Breast epithelium (tissue), 4 donors: ENCODE data around the gene ATG3. TPM values are rescaled to one million over a fixed set of nuclear protein-coding genes. Genes with fewer than 3 reads are reported as not detected.

Experiments
- DNase-seq, 2 donors: peaks; one replicate each; pipeline ENCODE4 v3.0.0-alpha.2; 2019; ENCODE audit warnings: low spot score in 2 of 2
- H3K27ac ChIP-seq, 2 donors: fragments of 200-600 bp; sonication (generic) in 1 of 2; one replicate each; pipeline ENCODE4 v1.5.1; 2016 to 2019; ENCODE audit warnings: mild to moderate bottlenecking in 1 of 2
- H3K27me3 ChIP-seq, 2 donors: fragments of 200-600 bp; sonication (generic) in 1 of 2; one replicate each; pipeline versions ENCODE4 v1.5.1 to v1.6.0; 2017 to 2019; ENCODE audit warnings: control low read depth in 1 of 2, mild to moderate bottlenecking in 1 of 2
- H3K36me3 ChIP-seq: fragments of 200-600 bp; one replicate; pipeline ENCODE4 v1.5.1; 2019
- H3K4me1 ChIP-seq, 2 donors: fragments of 200-600 bp; sonication (generic); one replicate each; pipeline ENCODE4 v1.5.1; 2016 to 2019; ENCODE audit warnings: control low read depth in 1 of 2
- H3K4me3 ChIP-seq, 3 donors: fragments of 200-600 bp; sonication (generic); 1 replicate in 2 of 3; 2 replicates in 1 of 3; pipeline ENCODE4 v1.5.1; 2016 to 2019; ENCODE audit warnings: mild to moderate bottlenecking in 3 of 3, moderate library complexity in 2 of 3
- H3K9me3 ChIP-seq, 2 donors: fragments of 200-600 bp; sonication (generic) in 1 of 2; one replicate each; pipeline ENCODE4 v1.5.1; 2016 to 2019; ENCODE audit warnings: control low read depth in 1 of 2
- POLR2A ChIP-seq: fragments of 450-650 bp; IDR thresholded peaks from one replicate; pipeline ENCODE4 v1.6.1; 2016; ENCODE audit warnings: antibody characterized with exemption, mild to moderate bottlenecking, moderate library complexity
- POLR2AphosphoS5 ChIP-seq, 3 donors: sonication (generic); formaldehyde crosslinking; IDR thresholded peaks; one replicate each; pipeline ENCODE4 v1.6.1; 2017; ENCODE audit warnings: antibody characterized with exemption in 3 of 3
- intact Hi-C: fragments of 100-400 bp; cut with DNase I; formaldehyde crosslinking; loops from one replicate; pipeline ENCODE4 v1.15.1; 2023; ENCODE audit warnings: low total_unique reads
- total RNA-seq, 3 donors: library from RNA; depleted of rRNA; stranded (reverse); fragments of >200 nt; gene quantifications; one replicate each; pipeline ENCODE4 v1.1.0, GENCODE V29; 2016
- TF ChIP-seq, protein P1 (sequence below), 3 donors: fragments of 450-650 bp; IDR thresholded peaks; one replicate each; pipeline ENCODE4 v1.5.1; 2016 to 2017; ENCODE audit warnings: antibody characterized with exemption in 3 of 3, mild to moderate bottlenecking in 3 of 3, moderate library complexity in 3 of 3

The ATG3 gene
- total RNA-seq, 3 donors from 2014 or later, result 62.6 to 97.9 (median 68.2) TPM

DNA sequence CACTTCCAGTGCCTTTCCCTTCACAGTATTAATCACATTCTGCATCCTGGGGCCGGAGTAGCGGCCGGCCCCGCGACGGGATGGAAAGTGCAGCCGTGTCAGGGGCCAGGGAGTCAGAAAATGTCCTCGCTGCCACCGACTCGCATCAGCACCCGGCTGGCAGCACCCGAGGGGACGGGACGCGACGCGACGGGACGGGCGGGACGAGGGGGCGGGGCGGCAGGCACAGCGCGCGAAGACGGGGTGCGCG is 353 bp downstream of the ATG3 start:
- DNase-seq, result no peak
- Histone ChIP-seq H3K4me3 (peak overlapping the region; percentile 83 to 94 (median 94)), H3K36me3 (no peaks in the 10 kb centered on the region), H3K9me3 (no peaks in the 10 kb centered on the region), H3K4me1 (peaks cover 0 to 14% of the 10 kb centered on the region in 2 donors), H3K27ac (peak overlapping the region; percentile 94 to 98), H3K27me3 (no peaks in the 10 kb centered on the region)
- TF ChIP-seq, protein P1, sequence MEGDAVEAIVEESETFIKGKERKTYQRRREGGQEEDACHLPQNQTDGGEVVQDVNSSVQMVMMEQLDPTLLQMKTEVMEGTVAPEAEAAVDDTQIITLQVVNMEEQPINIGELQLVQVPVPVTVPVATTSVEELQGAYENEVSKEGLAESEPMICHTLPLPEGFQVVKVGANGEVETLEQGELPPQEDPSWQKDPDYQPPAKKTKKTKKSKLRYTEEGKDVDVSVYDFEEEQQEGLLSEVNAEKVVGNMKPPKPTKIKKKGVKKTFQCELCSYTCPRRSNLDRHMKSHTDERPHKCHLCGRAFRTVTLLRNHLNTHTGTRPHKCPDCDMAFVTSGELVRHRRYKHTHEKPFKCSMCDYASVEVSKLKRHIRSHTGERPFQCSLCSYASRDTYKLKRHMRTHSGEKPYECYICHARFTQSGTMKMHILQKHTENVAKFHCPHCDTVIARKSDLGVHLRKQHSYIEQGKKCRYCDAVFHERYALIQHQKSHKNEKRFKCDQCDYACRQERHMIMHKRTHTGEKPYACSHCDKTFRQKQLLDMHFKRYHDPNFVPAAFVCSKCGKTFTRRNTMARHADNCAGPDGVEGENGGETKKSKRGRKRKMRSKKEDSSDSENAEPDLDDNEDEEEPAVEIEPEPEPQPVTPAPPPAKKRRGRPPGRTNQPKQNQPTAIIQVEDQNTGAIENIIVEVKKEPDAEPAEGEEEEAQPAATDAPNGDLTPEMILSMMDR (IDR thresholded peaks at IDR 0.05), result no peak
- no peak for TF ChIP-seq POLR2A
- no peak for TF ChIP-seq POLR2AphosphoS5 (IDR thresholded peaks at IDR 0.05)
- intact Hi-C loops, result no loop called here

- H3K27ac ChIP-seq, result peak overlapping the region; percentile 94 to 98
- no peaks in the 10 kb centered on the region for H3K36me3 ChIP-seq
- H3K27me3 ChIP-seq, result no peaks in the 10 kb centered on the region
- H3K4me3 ChIP-seq, result peak overlapping the region; percentile 83 to 94 (median 94)
- H3K4me1 ChIP-seq, result peaks cover 0 to 14% of the 10 kb centered on the region in 2 donors
- peak; percentile 30 to 52 for DNase-seq
- H3K9me3 ChIP-seq, result no peaks in the 10 kb centered on the region
- intact Hi-C loops, result no loop called here
- TF ChIP-seq POLR2A (no peak), POLR2AphosphoS5 (IDR thresholded peaks at IDR 0.05) (no peak)
- TF ChIP-seq, protein P1 (IDR thresholded peaks at IDR 0.05), result no peak
Observed at GRCh38 chr3:112560721-112561483, 860 bp downstream of the ATG3 start.

GRCh38 chr3:112560307-112560706 is 1.5 kb downstream of the ATG3 start:
- Histone ChIP-seq H3K27me3 (no peaks in the 10 kb centered on the region), H3K4me3 (peak overlapping the region; percentile 83 to 94 (median 94)), H3K36me3 (no peaks in the 10 kb centered on the region), H3K9me3 (no peaks in the 10 kb centered on the region), H3K27ac (no peak overlapping the region), H3K4me1 (peaks cover 0 to 18% of the 10 kb centered on the region in 2 donors)
- intact Hi-C loops, result no loop called here
- DNase-seq, result no peak
- TF ChIP-seq, protein P1 (IDR thresholded peaks at IDR 0.05), result no peak
- no peak for TF ChIP-seq POLR2A
- no peak for TF ChIP-seq POLR2AphosphoS5 (IDR thresholded peaks at IDR 0.05)

DNA sequence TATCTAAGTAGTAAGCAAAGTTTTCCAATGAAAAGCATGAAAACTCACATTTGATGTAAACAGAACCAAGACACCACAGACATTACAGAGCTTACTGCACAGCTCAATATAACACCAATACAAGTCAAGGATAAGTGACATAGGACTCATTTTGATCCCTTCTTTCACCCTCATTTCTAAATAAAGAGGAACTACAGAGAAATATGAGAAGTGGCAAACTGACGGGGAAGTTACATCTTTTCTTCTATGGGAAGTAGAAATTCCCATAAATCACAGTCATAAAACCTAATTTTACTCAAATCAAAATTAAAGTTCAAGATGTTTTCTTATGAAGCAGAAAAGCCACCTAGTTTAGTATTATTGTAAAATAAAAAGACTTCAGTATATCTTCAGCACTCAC is 3.8 kb downstream of the ATG3 start:
- no peak overlapping the region for H3K27ac ChIP-seq
- no peak for DNase-seq
- TF ChIP-seq POLR2A (no peak), POLR2AphosphoS5 (IDR thresholded peaks at IDR 0.05) (no peak)
- no peak overlapping the region for H3K4me3 ChIP-seq
- intact Hi-C loops, result no loop called here
- no peaks in the 10 kb centered on the region for H3K9me3 ChIP-seq
- H3K36me3 ChIP-seq, result no peaks in the 10 kb centered on the region
- no peaks in the 10 kb centered on the region for H3K27me3 ChIP-seq
- H3K4me1 ChIP-seq, result peaks cover 0 to 13% of the 10 kb centered on the region in 2 donors

GRCh38 chr3:112555535-112556170 is 6.1 kb downstream of the ATG3 start:
- TF ChIP-seq, protein P1 (IDR thresholded peaks at IDR 0.05), result no peak
- no peak for TF ChIP-seq POLR2AphosphoS5 (IDR thresholded peaks at IDR 0.05)
- TF ChIP-seq POLR2A, result no peak
- intact Hi-C loops, result no loop called here
- peaks cover 0 to 13% of the 10 kb centered on the region in 2 donors for H3K4me1 ChIP-seq
- H3K27me3 ChIP-seq, result no peaks in the 10 kb centered on the region
- DNase-seq, result no peak
- no peaks in the 10 kb centered on the region for H3K9me3 ChIP-seq
- no peak overlapping the region for H3K27ac ChIP-seq
- no peaks in the 10 kb centered on the region for H3K36me3 ChIP-seq
- H3K4me3 ChIP-seq, result no peak overlapping the region
